HG03045 (cell line): ENCODE results near the gene TACC2.

Source experiments
- ATAC-seq: cut with Tn5 transposase; IDR thresholded peaks from one replicate; pipeline ENCODE4 v1.9.1; 2021; ENCODE audit warnings: mild to moderate bottlenecking, moderate library complexity; ENCODE audit not compliant: unreplicated experiment

Gene TACC2

DNA sequence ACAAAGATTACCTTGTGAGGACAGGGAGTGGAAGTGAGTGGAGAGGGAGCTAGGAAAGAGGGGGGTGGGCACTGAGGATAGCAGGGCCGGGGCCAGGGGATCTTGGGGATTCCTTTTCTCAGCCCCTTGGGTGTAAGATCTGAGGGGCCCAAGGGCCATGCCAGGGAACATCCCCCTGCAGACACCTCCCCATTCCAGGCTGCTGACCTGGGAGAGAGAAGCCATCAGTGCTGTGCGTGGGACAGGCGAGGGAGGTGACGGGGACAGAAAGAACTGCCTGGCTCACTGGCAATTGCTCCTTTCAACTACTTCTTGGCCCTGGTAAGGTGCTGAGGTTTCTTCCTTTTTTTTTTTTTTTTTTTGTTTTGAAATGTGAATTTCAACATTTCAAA, 270.1 kb downstream of the TACC2 start:
- ATAC-seq, result no peak

GRCh38 chr10:122261584-122261983, 272.6 kb downstream of the TACC2 start:
- ATAC-seq, result no peak

DNA sequence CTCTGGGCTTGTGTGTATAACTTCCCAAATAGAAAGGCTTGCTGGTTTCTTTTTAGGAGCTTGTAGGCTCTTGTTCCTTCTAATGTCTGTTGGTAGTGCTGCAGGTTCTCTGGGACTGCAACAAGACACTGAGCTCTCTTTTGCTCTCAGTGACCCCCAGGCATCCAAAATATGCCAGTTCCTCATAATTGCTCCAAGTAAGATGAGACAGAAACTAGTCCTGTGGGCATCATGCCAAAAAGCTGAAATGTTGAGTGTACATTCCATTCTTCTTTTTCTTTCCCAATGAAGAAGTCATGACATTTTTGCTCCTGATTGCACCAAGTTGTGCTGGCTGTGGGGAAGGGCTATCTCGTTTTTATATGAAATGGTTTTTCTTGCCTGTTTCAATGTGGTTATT, 275.0 kb downstream of the TACC2 start:
- no peak for ATAC-seq

GRCh38 chr10:122264436-122264835, 275.5 kb downstream of the TACC2 start:
- ATAC-seq, result no peak

GRCh38 chr10:122264931-122265330, 276.0 kb downstream of the TACC2 start:
- ATAC-seq, result no peak

DNA sequence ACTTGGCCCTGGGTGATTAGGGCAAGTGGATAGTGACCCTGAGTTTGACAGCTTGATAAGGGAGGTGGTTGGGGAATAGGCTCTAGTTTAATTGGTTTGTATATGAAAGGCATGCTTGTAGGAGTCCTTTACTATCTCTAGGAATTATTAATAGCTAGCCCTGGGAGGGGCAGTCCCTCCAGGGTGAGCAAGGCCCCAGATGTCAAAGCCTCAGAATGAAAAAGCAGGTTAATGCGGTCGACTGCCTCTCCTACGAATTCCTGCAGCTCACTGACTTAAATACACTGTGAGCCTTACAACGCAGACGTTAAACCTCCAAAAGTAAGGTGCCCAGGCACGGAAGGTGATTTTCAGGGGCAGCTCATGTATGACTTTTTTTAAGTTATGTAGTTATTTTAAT, 276.9 kb downstream of the TACC2 start:
- ATAC-seq, result no peak

DNA sequence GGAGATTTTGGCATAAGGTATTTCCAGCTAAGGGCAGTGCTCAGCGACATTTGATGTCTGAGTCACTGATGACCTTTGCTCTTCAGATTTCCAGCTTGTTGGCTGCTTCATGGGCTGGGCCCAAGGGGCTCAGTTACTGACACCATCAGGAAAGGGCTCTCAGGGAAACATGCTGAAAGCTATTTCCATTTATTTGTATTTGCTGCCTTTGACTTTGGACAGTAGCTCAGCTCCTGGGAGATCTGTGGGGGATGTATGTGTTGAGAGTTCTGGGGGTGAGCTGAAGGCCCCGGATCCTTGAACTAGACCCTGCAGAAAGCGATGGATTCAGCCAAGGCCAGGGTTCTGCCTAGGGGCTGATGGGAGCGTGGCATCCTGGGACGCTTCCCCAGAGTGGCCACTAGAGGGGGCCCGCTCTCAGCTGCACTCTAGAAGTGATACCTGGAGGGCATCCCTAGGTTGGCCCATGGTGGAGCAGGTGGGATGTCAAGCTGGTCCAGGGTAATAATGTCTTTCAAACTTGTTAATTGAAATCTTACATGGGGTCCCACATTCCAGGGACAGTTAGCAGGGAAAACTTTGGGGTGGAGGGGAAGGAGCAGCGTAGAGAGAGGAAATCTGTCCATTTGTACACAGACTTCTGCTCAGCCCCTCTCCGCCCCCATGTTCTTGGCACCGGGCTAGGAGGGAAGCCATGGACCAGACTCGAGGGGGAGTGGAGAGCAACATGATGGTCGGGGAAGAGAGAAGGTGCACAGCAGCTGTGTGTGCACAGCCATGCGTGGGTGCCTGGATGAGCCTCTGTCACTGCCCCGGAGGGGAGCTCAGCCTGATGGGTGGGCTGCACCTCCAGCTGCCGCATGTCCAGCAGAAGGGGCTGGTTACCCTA, 279.1 kb downstream of the TACC2 start:
- peak; percentile 70 for ATAC-seq

DNA sequence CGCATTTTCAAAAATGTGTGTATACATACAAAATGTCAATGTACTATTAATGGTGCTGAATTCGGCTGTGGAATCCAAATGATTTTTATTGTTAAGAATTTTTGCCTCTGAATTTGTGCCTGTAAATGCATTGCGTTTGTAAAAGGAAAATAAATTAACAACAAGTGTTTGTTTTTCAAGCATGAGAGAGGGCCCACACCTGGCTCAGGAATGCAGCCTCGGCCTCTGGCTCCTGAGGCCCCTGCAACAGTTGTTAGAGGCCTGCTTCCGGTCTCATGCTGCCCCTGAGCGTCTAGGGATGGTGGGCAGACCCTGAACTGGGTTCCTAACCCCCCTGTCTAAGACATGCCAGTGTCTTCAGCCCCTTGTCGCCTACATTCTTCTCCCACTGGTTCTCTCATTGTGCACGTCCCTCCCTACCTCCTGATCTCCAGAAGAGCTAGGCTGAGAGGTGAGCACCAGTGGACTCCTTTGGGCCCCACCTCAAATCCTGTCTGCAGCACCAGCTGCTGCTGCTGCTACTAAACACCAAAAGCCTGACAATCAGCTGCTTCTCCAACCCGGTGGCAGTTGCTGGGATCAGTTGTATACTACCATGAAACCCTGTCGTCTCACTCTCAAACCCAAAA, 280.2 kb downstream of the TACC2 start:
- ATAC-seq, result no peak

DNA sequence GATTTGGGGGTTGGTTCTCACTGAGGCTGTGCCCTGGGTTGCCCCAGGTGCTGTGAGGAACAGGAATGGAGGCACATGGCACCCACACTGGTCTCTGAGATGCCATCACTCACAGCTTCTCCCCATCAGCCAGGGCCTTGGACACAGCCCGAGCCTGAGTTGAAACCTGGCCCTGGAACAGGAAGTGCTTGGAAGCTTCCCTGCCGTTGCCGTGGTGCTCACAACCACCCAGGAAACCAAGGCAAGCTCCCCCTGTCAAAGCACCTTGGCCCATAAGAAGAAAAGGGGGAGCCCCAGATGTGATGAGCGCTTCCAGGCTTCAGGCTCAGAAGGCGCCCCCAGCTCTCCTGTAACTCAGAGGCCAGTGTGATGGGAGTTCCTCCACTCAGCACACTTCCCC, 282.1 kb downstream of the TACC2 start, which contains the start of gene BTBD16:
Gene BTBD16, plus strand, starts transcription at position 221 of the 400 bp plus-strand sequence. CDS start 3,786 bp downstream, outside the sequence.
- ATAC-seq, result no peak

GRCh38 chr10:122273966-122274545, 285.1 kb downstream of the TACC2 start:
- ATAC-seq, result no peak

GRCh38 chr10:122276611-122277208, 287.7 kb downstream of the TACC2 start:
- no peak for ATAC-seq

DNA sequence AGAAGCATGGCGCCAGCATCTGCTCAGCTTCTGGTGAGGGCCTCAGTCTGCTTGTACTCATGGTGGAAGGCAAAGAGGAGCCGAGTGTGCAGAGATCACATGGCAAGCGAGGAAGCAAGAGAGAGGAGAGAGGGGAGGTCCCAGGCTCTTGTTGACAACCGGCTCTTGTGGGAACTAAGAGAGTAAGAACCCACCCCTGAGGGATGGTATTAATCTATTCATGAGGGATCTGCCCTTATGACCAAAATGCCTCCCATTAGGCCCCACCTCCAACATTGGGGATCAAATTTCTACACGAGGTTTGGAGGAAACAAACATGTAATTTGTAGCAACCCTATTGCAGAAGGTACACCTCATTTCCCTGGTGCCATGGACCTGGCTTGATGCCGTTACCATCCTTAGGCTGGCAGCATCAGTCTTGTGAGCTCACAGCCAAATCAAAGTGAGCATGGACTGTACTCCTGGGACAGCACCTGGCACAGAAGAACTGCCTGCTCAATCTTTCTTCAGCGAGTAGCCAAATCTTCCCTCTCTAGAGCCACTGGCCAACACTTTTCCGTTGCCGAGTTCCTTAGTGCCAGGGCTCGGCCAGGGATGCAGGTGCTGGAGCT, 288.7 kb downstream of the TACC2 start:
- no peak for ATAC-seq

DNA sequence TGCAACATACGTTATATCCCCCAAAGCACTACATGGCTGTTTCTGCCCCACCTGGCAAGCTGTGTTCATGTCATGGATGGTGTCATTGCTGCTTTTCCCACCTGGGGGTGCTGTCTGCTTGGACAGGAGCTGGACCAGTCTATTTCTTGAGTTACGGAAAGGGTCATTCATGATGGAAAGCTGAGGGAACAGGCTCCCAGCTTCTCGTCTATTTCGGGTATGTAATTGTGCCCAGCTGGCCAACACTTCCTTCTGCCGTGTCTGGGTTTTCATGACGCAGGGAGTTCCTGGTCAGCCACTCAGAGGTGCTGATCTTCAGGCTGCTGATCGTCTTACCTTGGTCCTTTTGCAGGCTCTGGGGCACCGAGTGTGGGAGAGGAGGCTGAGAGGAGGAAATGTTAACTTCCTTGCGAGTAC, 290.8 kb downstream of the TACC2 start:
- ATAC-seq, result no peak

GRCh38 chr10:122280156-122280555, 291.2 kb downstream of the TACC2 start:
- no peak for ATAC-seq

DNA sequence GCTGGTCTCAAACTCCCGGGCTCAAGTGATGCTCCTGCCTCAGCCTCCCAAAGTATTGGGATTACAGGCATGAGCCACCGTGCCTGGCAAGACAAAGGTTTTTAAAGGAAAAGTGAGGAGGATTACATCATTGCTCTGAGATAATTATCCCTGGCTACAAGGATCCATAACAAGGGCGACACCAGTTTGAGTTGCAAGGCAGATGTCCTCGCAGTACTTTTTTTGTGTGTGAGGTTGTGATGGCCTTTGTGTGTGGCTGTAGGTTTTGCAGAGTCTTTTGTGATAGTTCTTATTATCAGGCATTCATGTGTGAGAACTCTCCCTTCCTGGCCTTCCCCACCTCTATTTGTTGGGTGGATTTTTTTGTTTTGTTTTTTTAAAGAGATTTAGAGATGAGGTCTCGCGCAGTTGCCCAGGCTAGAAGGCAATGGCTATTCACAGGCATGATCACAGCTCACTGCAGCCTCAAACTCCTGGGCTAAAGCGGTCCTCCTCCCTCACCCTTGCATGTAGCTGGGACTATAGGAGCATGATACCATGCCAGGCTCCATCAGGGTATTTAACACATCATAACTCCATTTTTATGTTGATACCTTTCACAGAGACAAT, 292.2 kb downstream of the TACC2 start:
- ATAC-seq, result no peak

GRCh38 chr10:122281751-122282150, 292.8 kb downstream of the TACC2 start:
- no peak for ATAC-seq

GRCh38 chr10:122282253-122282671, 293.3 kb downstream of the TACC2 start:
- no peak for ATAC-seq

DNA sequence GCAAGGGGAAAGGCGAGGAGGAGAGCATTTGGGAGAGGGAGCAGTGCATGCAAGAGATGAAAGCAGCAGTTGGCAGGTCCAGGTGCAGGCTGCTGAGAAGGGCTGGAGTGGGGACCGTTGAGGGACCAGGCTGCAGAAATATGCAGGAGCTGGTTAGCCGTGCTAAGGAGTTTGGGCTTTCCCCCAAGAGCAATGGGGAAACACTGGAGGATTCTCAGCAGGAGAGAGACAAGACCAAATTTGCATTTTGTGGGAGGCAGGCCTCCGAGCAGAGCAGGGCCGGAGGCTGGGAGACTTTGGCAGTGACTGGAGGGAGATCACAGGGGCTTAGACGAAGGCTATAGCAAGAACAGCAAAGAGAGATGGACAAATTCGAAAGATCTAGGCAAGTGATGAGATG, 293.9 kb downstream of the TACC2 start:
- no peak for ATAC-seq

DNA sequence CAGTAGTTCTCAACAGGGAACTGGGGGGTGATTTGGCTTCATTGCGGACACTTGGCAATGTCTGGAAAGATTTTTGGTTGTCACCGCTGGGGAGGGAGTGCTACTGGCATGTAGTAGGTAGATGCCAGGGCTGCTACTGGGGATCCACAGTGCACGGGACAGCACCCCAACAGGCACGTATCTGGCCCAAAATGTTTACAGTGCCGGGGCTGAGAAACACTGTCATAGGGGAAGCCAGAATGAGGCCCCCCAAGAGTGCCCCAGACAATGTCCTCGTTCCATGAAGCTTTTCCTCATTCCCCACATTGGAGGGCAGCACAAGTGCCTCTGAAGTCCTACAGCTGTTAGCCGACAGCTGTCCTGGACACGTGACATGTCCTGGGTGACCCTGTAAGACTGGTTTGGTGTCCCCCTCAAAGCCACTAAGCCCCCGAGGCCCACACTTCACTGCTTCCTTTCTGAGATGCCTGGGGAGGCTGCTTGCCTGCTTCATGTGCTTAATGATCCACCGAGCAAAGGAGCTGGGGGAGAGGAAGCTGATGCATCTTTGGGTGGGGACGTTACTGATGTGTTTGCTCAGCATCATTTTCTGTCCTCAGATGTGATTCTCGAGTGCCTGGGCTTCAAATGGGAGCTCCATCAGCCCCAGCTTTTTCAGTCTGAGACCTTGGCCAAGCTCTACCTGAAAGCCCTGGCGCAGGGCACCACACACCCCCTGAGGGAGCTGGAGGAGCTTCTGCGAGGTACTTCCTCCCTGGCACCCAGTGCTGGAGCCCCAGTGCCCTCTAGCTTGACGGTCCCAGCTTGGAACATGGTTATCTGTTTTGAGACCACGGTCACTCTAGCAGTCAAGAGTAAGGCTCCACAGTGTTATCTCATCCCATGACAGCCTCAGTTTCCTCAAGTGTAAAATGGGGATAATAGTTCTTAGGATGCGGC, 296.8 kb downstream of the TACC2 start:
- ATAC-seq, result no peak
